ENCODE measurements around the gene CACNG6. TPM values are rescaled to one million over a fixed set of nuclear protein-coding genes. Genes with fewer than 3 reads are reported as not detected.

The CACNG6 gene
- total RNA-seq, 1 donor from 2014 or later: not detected

- no peaks in the 10 kb centered on the region for H3K36me3 ChIP-seq
- TF ChIP-seq CTCF (IDR thresholded peaks at IDR 0.05) (no peak), POLR2AphosphoS5 (IDR thresholded peaks at IDR 0.05; ENCODE audit: insufficient read depth in 1 of 2, low read depth in 1 of 2) (no peak), POLR2A (IDR thresholded peaks at IDR 0.05) (no peak)
- no peak overlapping the region for H3K4me3 ChIP-seq
- H3K27ac ChIP-seq: no peak overlapping the region
- intact Hi-C loops (cut with DNase I): no loop called here
- no peaks in the 10 kb centered on the region for H3K4me1 ChIP-seq
- no peaks in the 10 kb centered on the region for H3K9me3 ChIP-seq
- H3K27me3 ChIP-seq: no peaks in the 10 kb centered on the region
- DNase-seq (ENCODE audit: extremely low spot score in 2 of 2): no peak
Observed at GRCh38 chr19:54042989-54043388, 51.6 kb downstream of the CACNG6 start.

- DNase-seq (ENCODE audit: extremely low spot score in 2 of 2): no peak
- no peaks in the 10 kb centered on the region for H3K4me1 ChIP-seq
- no peaks in the 10 kb centered on the region for H3K36me3 ChIP-seq
- H3K27me3 ChIP-seq: no peaks in the 10 kb centered on the region
- H3K9me3 ChIP-seq: no peaks in the 10 kb centered on the region
- no peak overlapping the region for H3K4me3 ChIP-seq
- intact Hi-C loops (cut with DNase I): no loop called here
- TF ChIP-seq POLR2AphosphoS5 (IDR thresholded peaks at IDR 0.05; ENCODE audit: insufficient read depth in 1 of 2, low read depth in 1 of 2): no peak
- no peak overlapping the region for H3K27ac ChIP-seq
Observed at GRCh38 chr19:54045771-54046170, 54.3 kb downstream of the CACNG6 start.

- Histone ChIP-seq H3K27ac (no peak overlapping the region), H3K4me3 (no peak overlapping the region), H3K4me1 (no peaks in the 10 kb centered on the region), H3K27me3 (no peaks in the 10 kb centered on the region), H3K9me3 (no peaks in the 10 kb centered on the region), H3K36me3 (no peaks in the 10 kb centered on the region)
- DNase-seq (ENCODE audit: extremely low spot score in 2 of 2): no peak
- intact Hi-C loops (cut with DNase I): no loop called here
- TF ChIP-seq CTCF (IDR thresholded peaks at IDR 0.05): no peak
- no peak for TF ChIP-seq POLR2AphosphoS5 (IDR thresholded peaks at IDR 0.05; ENCODE audit: insufficient read depth in 1 of 2, low read depth in 1 of 2)
- no peak for TF ChIP-seq POLR2A (IDR thresholded peaks at IDR 0.05)
Observed at GRCh38 chr19:54047616-54048015, 56.2 kb downstream of the CACNG6 start.

MicroRNAs within 50 kb of the gene (microRNA counts, 767-probe panel; counts per million panel counts)
- microRNA hsa-miR-935: 238 to 261 counts per million in 2 donors

Small RNA genes lying within 50 kb of the gene (small RNA-seq; reads per million reads assigned to genes)
- not detected for gene AC012314.20

Other genes starting within 250 kb of the CACNG6 start
- gene NLRP12, start 167.3 kb upstream of the CACNG6 start, total RNA-seq: 0.49 TPM
- gene MYADM, start 123.8 kb upstream of the CACNG6 start, total RNA-seq: 68.3 TPM
- gene PRKCG, start 109.4 kb upstream of the CACNG6 start, total RNA-seq: not detected
- gene CACNG7, start 82.4 kb upstream of the CACNG6 start, total RNA-seq: not detected
- gene CACNG8, start 28.7 kb upstream of the CACNG6 start, total RNA-seq: not detected
- gene VSTM1, start 72.3 kb downstream of the CACNG6 start, total RNA-seq: not detected
- not detected for gene TARM1, start 89.7 kb downstream of the CACNG6 start, total RNA-seq
- 1.2 TPM for gene OSCAR, start 109.2 kb downstream of the CACNG6 start, total RNA-seq
- 79.3 TPM for gene NDUFA3, start 111.2 kb downstream of the CACNG6 start, total RNA-seq
- gene TFPT, start 124.0 kb downstream of the CACNG6 start, total RNA-seq: 13.0 TPM
- gene PRPF31, start 124.1 kb downstream of the CACNG6 start, total RNA-seq: 44.4 TPM
- gene CNOT3, start 146.1 kb downstream of the CACNG6 start, total RNA-seq: 17.7 TPM
- 5.4 TPM for gene LENG1, start 168.1 kb downstream of the CACNG6 start, total RNA-seq
- gene TMC4, start 181.5 kb downstream of the CACNG6 start, total RNA-seq: 22.3 TPM
- 76.6 TPM for gene MBOAT7, start 197.9 kb downstream of the CACNG6 start, total RNA-seq
- 52.3 TPM for gene TSEN34, start 199.7 kb downstream of the CACNG6 start, total RNA-seq
- 1,892 TPM for gene RPS9, start 209.2 kb downstream of the CACNG6 start, total RNA-seq
- 20.4 TPM for gene LILRB3, start 231.4 kb downstream of the CACNG6 start, total RNA-seq